ENCODE measurements around the gene AQP9.
"Not testable (repeated sequence)": the region's sequence is repeated elsewhere in the genome, so short reads cannot be mapped to it uniquely, and the experiment has no call there.

Gene AQP9

GRCh38 chr15:58138106-58138505 lies at the start of gene AQP9:
Gene AQP9, plus strand, starts transcription at chr15:58138381. Its CDS starts 185 bp downstream, at chr15:58138566.
- DNase-seq: no peak

GRCh38 chr15:58095415-58095814 lies 42.8 kb upstream of the AQP9 start:
- no peak for DNase-seq

- no peak for DNase-seq
Observed at GRCh38 chr15:58096529-58097084, 41.6 kb upstream of the AQP9 start.

GRCh38 chr15:58103482-58103881 lies 34.7 kb upstream of the AQP9 start:
- no peak for DNase-seq

- no peak for DNase-seq
Observed at GRCh38 chr15:58108117-58108516, 30.1 kb upstream of the AQP9 start.

- no peak for DNase-seq
Observed at GRCh38 chr15:58109419-58109818, 28.8 kb upstream of the AQP9 start.

GRCh38 chr15:58110999-58111717 lies 27.0 kb upstream of the AQP9 start:
- no peak for DNase-seq

- DNase-seq: no peak
Observed at GRCh38 chr15:58111718-58112104, 26.5 kb upstream of the AQP9 start.

GRCh38 chr15:58113358-58113757 lies 24.8 kb upstream of the AQP9 start:
- DNase-seq: not testable (repeated sequence)

GRCh38 chr15:58114388-58114787 lies 23.8 kb upstream of the AQP9 start:
- DNase-seq: no peak

GRCh38 chr15:58114812-58115211 lies 23.4 kb upstream of the AQP9 start:
- DNase-seq: no peak

- no peak for DNase-seq
Observed at GRCh38 chr15:58115692-58116091, 22.5 kb upstream of the AQP9 start.

- no peak for DNase-seq
Observed at GRCh38 chr15:58117619-58118018, 20.6 kb upstream of the AQP9 start.

- DNase-seq: no peak
Observed at GRCh38 chr15:58118272-58118671, 19.9 kb upstream of the AQP9 start.

GRCh38 chr15:58119016-58119415 lies 19.2 kb upstream of the AQP9 start:
- DNase-seq: no peak

- no peak for DNase-seq
Observed at GRCh38 chr15:58124585-58124984, 13.6 kb upstream of the AQP9 start.

GRCh38 chr15:58125333-58125732 lies 12.8 kb upstream of the AQP9 start:
- no peak for DNase-seq

GRCh38 chr15:58134886-58135285 lies 3.3 kb upstream of the AQP9 start:
- no peak for DNase-seq

- no peak for DNase-seq
Observed at GRCh38 chr15:58135511-58136174, 2.5 kb upstream of the AQP9 start.

- DNase-seq: no peak
Observed at GRCh38 chr15:58136731-58137130, 1.4 kb upstream of the AQP9 start.

GRCh38 chr15:58137686-58138085 lies 495 bp upstream of the AQP9 start:
- no peak for DNase-seq

GRCh38 chr15:58139276-58139988 lies 1.3 kb downstream of the AQP9 start:
- DNase-seq: no peak

- no peak for DNase-seq
Observed at GRCh38 chr15:58139989-58140522, 1.9 kb downstream of the AQP9 start.
